OCI-LY1 (cell line): ENCODE results near the gene LIPH.

Experiments used
- H2AFZ ChIP-seq: fragments of 200-600 bp; sonication (generic), shearing (Covaris generic); 2 replicates; pipeline ENCODE4 v1.6.0; 2014; ENCODE audit warnings: antibody characterized with exemption, mild to moderate bottlenecking, low read length
- H3F3A ChIP-seq: fragments of 200-600 bp; sonication (generic), shearing (Covaris generic); 2 replicates; pipeline ENCODE4 v1.6.0; 2014; ENCODE audit warnings: mild to moderate bottlenecking, antibody characterized with exemption, low read length, moderate library complexity; ENCODE audit not compliant: insufficient read depth
- H3K27ac ChIP-seq: fragments of 200-600 bp; sonication (generic); 2 replicates; pipeline ENCODE4 v1.5.1; 2014; ENCODE audit warnings: low read length, mixed run types, mild to moderate bottlenecking, low read depth; ENCODE audit not compliant: poor library complexity, severe bottlenecking
- H3K27me3 ChIP-seq: fragments of 200-600 bp; sonication (generic); 2 replicates; pipeline ENCODE4 v1.6.0; 2014; ENCODE audit warnings: antibody characterized with exemption, mild to moderate bottlenecking, low read length, moderate library complexity; ENCODE audit not compliant: insufficient read depth
- H3K36me3 ChIP-seq: fragments of 200-600 bp; sonication (generic); 2 replicates; pipeline ENCODE4 v1.6.1; 2014; ENCODE audit warnings: mild to moderate bottlenecking, antibody characterized with exemption, low read length, moderate library complexity, mixed read lengths; ENCODE audit not compliant: insufficient read depth
- H3K4me1 ChIP-seq: fragments of 200-600 bp; sonication (generic); 2 replicates; pipeline ENCODE4 v1.5.1; 2014; ENCODE audit warnings: mild to moderate bottlenecking, low read length, moderate library complexity; ENCODE audit not compliant: insufficient read depth, severe bottlenecking
- H3K4me2 ChIP-seq: fragments of 200-600 bp; sonication (generic), shearing (Covaris generic); 2 replicates; pipeline ENCODE4 v1.6.1; 2014; ENCODE audit warnings: low read length
- H3K4me3 ChIP-seq: fragments of 200-600 bp; sonication (generic); 2 replicates; pipeline ENCODE4 v1.5.1; 2014; ENCODE audit warnings: low read length, low read depth, mild to moderate bottlenecking, mixed read lengths; ENCODE audit not compliant: poor library complexity, severe bottlenecking
- H3K79me2 ChIP-seq: fragments of 200-600 bp; shearing (Covaris generic); 2 replicates; pipeline ENCODE4 v1.6.1; 2016; ENCODE audit warnings: mixed run types, low read length, mixed read lengths; ENCODE audit not compliant: insufficient read depth
- H3K9ac ChIP-seq: fragments of 200-600 bp; sonication (generic), shearing (Covaris generic); 2 replicates; pipeline ENCODE4 v1.6.1; 2014; ENCODE audit warnings: mild to moderate bottlenecking, low read length, mixed read lengths
- H3K9me2 ChIP-seq: fragments of 200-600 bp; sonication (generic), shearing (Covaris generic); 2 replicates; pipeline ENCODE4 v1.6.1; 2014; ENCODE audit warnings: low read depth, mild to moderate bottlenecking, low read length, mixed read lengths
- H3K9me3 ChIP-seq: fragments of 200-600 bp; shearing (Covaris generic); 2 replicates; pipeline ENCODE4 v1.6.1; 2014; ENCODE audit warnings: low read length, mixed read lengths
- H4K20me1 ChIP-seq: fragments of 200-600 bp; sonication (generic), shearing (Covaris generic); 2 replicates; pipeline ENCODE4 v1.6.0; 2016; ENCODE audit warnings: mild to moderate bottlenecking, low read length; ENCODE audit not compliant: insufficient read depth
- EZH2 ChIP-seq: fragments of 200-600 bp; sonication (generic), shearing (Covaris generic); IDR thresholded peaks from 2 replicates; pipeline ENCODE4 v1.8.0; 2017; ENCODE audit warnings: borderline replicate concordance, mixed run types, mild to moderate bottlenecking, antibody characterized with exemption, low read length, moderate library complexity, mixed read lengths
- TF ChIP-seq, protein P1 (sequence below): fragments of 200-600 bp; sonication (generic), shearing (Covaris generic); IDR thresholded peaks from 2 replicates; pipeline ENCODE4 v1.5.1; 2017; ENCODE audit warnings: mild to moderate bottlenecking, antibody characterized with exemption, low read length, moderate library complexity, mixed read lengths

LIPH gene

DNA sequence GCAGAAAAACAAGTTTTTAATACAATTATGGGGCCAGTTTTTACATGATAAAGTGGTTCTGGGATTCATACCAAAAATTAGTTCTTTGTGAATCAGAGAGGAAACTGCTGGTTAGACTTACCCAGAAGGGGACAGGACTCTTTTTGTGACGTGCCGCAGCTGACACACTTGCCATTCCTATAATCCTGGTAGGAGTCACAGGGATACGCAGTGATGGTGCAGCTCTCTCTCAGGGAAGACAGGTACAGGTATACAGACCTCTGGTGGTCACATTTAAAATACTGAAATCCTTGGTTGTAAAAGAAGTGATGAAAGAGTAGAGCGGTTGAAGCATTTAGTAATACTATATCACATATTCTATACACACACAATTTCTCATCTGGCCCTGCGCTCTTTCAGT lies 33.4 kb downstream of the LIPH start:
- H3K9me3 ChIP-seq: no peaks in the 10 kb centered on the region
- no peaks in the 10 kb centered on the region for H3K9me2 ChIP-seq
- no peaks in the 10 kb centered on the region for H3K36me3 ChIP-seq
- H3K27me3 ChIP-seq: no peaks in the 10 kb centered on the region; the same call in 1 of the 2 replicates
- no peaks in the 10 kb centered on the region for H3F3A ChIP-seq
- H3K4me3 ChIP-seq: no peak overlapping the region
- H3K9ac ChIP-seq: no peak overlapping the region
- H4K20me1 ChIP-seq: no peaks in the 10 kb centered on the region; the same call in 1 of the 2 replicates
- H3K4me1 ChIP-seq: no peaks in the 10 kb centered on the region
- no peak overlapping the region for H3K27ac ChIP-seq
- no peak overlapping the region for H2AFZ ChIP-seq
- no peak overlapping the region for H3K4me2 ChIP-seq
- H3K79me2 ChIP-seq: no peaks in the 10 kb centered on the region
- no peak for TF ChIP-seq EZH2

DNA sequence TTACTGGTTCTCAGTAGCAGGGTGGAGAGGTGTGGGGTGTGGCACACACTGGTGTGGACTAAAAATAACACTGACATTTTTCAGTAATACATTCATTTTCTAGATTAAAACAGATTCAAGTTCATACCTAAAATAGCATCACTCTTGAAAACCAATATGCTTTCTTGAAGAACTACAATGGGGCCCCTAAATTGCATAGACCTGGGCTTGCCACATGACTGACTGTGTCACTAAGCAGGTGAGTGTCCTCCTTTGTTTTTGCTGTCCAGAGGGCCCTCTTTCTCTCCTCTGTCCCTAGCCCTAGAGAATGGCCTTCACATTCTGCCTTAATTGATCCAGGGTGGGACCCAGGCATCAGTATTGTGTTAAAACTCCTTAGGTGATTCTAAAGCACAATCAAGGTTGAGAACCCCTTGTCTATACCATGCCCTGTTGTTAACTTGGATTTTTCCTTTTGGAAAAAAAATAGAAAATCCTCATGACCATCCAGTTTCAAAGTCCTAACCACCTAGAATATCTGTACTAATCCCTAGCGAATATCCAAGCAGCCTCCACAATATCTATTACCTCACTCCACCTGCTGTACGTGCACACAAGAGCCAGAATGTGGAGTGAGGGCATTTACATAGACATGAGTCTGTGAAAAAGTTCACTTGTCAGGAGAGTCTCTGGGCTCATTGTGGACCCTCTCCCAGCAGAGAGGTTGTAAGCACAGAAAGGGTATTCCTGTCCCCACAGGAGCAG lies 34.8 kb downstream of the LIPH start:
- Histone ChIP-seq H3K79me2 (no peaks in the 10 kb centered on the region), H3K9me2 (no peaks in the 10 kb centered on the region), H3F3A (no peaks in the 10 kb centered on the region), H3K9me3 (no peaks in the 10 kb centered on the region), H3K4me1 (no peaks in the 10 kb centered on the region), H2AFZ (no peak overlapping the region), H3K9ac (no peak overlapping the region), H3K36me3 (no peaks in the 10 kb centered on the region), H3K27ac (no peak overlapping the region), H3K27me3 (no peaks in the 10 kb centered on the region; the same call in 1 of the 2 replicates), H3K4me3 (no peak overlapping the region), H3K4me2 (no peak overlapping the region), H4K20me1 (no peaks in the 10 kb centered on the region)
- TF ChIP-seq, protein P1, sequence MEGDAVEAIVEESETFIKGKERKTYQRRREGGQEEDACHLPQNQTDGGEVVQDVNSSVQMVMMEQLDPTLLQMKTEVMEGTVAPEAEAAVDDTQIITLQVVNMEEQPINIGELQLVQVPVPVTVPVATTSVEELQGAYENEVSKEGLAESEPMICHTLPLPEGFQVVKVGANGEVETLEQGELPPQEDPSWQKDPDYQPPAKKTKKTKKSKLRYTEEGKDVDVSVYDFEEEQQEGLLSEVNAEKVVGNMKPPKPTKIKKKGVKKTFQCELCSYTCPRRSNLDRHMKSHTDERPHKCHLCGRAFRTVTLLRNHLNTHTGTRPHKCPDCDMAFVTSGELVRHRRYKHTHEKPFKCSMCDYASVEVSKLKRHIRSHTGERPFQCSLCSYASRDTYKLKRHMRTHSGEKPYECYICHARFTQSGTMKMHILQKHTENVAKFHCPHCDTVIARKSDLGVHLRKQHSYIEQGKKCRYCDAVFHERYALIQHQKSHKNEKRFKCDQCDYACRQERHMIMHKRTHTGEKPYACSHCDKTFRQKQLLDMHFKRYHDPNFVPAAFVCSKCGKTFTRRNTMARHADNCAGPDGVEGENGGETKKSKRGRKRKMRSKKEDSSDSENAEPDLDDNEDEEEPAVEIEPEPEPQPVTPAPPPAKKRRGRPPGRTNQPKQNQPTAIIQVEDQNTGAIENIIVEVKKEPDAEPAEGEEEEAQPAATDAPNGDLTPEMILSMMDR: no peak
- TF ChIP-seq EZH2: no peak

DNA sequence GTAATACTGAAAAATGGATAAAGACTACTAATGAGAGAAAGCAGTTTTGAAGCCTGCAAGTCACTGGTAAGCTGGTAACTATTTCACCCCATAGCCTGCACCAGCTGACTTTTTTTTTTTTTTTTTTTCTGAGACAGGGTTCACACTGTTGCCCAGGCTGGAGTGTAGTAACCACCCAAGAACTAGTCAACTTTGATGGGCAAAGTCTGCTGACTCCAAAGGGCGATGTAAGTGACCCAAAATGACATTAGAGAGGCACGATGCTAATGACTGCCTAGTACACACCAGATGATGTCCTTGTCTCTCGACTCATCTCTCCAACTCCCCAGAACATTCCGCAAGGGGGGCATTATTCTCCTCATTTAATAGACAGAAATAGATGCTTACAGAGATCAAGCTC lies 40.7 kb downstream of the LIPH start:
- H3K36me3 ChIP-seq: no peaks in the 10 kb centered on the region
- H3K4me1 ChIP-seq: no peaks in the 10 kb centered on the region
- H3K9ac ChIP-seq: no peak overlapping the region
- TF ChIP-seq, protein P1: no peak
- TF ChIP-seq EZH2: no peak
- H3K4me2 ChIP-seq: no peak overlapping the region
- H3F3A ChIP-seq: no peaks in the 10 kb centered on the region
- H4K20me1 ChIP-seq: no peaks in the 10 kb centered on the region
- H3K9me2 ChIP-seq: no peaks in the 10 kb centered on the region
- H3K9me3 ChIP-seq: no peaks in the 10 kb centered on the region
- H2AFZ ChIP-seq: no peak overlapping the region
- no peak overlapping the region for H3K27ac ChIP-seq
- no peaks in the 10 kb centered on the region for H3K27me3 ChIP-seq
- H3K4me3 ChIP-seq: no peak overlapping the region
- H3K79me2 ChIP-seq: no peaks in the 10 kb centered on the region
